Common myeloid progenitor, CD34-positive (primary cell): ENCODE results near the gene CCDC39.

Experiments used
- CTCF ChIA-PET: fragments of 350-600 bp; sonication (Branson Sonifier 250); formaldehyde crosslinking; loops from one replicate; lab custom pipeline; 2021; ENCODE audit warnings: antibody characterized with exemption; lab: Charles Lee
- POLR2A ChIA-PET: fragments of 350-600 bp; sonication (Branson Sonifier 250); formaldehyde crosslinking; loops from one replicate; lab custom pipeline; 2021; ENCODE audit warnings: antibody characterized with exemption; lab: Charles Lee
- DNase-seq, 3 donors: peaks; one replicate each; pipeline versions ENCODE4 v3.0.0 to v3.0.0-alpha.2; 2013
- H3K27ac ChIP-seq, 2 experiments: 1 replicate in 1 of 2; 2 replicates in 1 of 2; pipeline ENCODE4 v1.7.0; 2013; ENCODE audit warnings: inconsistent platforms in 2 of 2, low read length in 2 of 2, mild to moderate bottlenecking in 2 of 2, low read depth in 1 of 2, moderate library complexity in 1 of 2; ENCODE audit not compliant: severe bottlenecking in 2 of 2, insufficient read depth in 1 of 2, poor library complexity in 1 of 2
- H3K27me3 ChIP-seq, 5 experiments: replicated peaks in 2 of 5; 1 replicate in 3 of 5; 2 replicates in 2 of 5; pipeline versions ENCODE4 v1.6.1 to v1.7.0; 2013; ENCODE audit warnings: low read length in 4 of 5, mild to moderate bottlenecking in 2 of 5, moderate library complexity in 2 of 5, inconsistent platforms in 1 of 5; ENCODE audit not compliant: insufficient read depth in 5 of 5, control insufficient read depth in 4 of 5
- H3K36me3 ChIP-seq, 4 experiments: 1 replicate in 2 of 4; 2 replicates in 2 of 4; pipeline versions ENCODE4 v1.6.1 to v1.7.0; 2013; ENCODE audit warnings: low read length in 3 of 4, control low read depth in 1 of 4, mild to moderate bottlenecking in 1 of 4; ENCODE audit not compliant: control insufficient read depth in 4 of 4, insufficient read depth in 4 of 4
- H3K4me1 ChIP-seq, 4 experiments: 1 replicate in 3 of 4; 2 replicates in 1 of 4; pipeline versions ENCODE4 v1.6.1 to v1.7.1; 2013; ENCODE audit warnings: low read length in 3 of 4, mild to moderate bottlenecking in 3 of 4, control low read depth in 1 of 4, inconsistent platforms in 1 of 4, moderate library complexity in 1 of 4; ENCODE audit not compliant: control insufficient read depth in 4 of 4, insufficient read depth in 4 of 4; ENCODE audit errors: control extremely low read depth in 1 of 4
- H3K4me3 ChIP-seq, 7 experiments: 1 replicate in 4 of 7; 2 replicates in 3 of 7; pipeline versions ENCODE4 v1.5.1 to v1.7.0; 2013; ENCODE audit warnings: mild to moderate bottlenecking in 7 of 7, low read length in 6 of 7, moderate library complexity in 6 of 7, inconsistent platforms in 2 of 7, low read depth in 2 of 7, control low read depth in 1 of 7; ENCODE audit not compliant: insufficient read depth in 4 of 7, control insufficient read depth in 1 of 7; ENCODE audit errors: extremely low read depth in 1 of 7
- H3K9me3 ChIP-seq, 5 experiments: 1 replicate in 4 of 5; 2 replicates in 1 of 5; pipeline versions ENCODE4 v1.6.1 to v1.7.1; 2013; ENCODE audit warnings: low read length in 4 of 5, mild to moderate bottlenecking in 2 of 5, inconsistent platforms in 1 of 5, low read depth in 1 of 5, moderate library complexity in 1 of 5; ENCODE audit not compliant: control insufficient read depth in 4 of 5, insufficient read depth in 2 of 5; ENCODE audit errors: control extremely low read depth in 1 of 5
- WGBS: methylation state at CpG from one replicate; pipeline ENCODE4 v1.1.5; 2013; ENCODE audit not compliant: insufficient coverage; 5-methylcytosine and 5-hydroxymethylcytosine counted together

CCDC39 gene

GRCh38 chr3:180612364-180612763 is 66.9 kb downstream of the CCDC39 start:
- no peak overlapping the region for H3K4me3 ChIP-seq
- ChIA-PET CTCF (no interaction called here), POLR2A (interaction anchor here (0.6 kb wide), 1 partner anchor 1538 kb away, joined by 3 read pairs; no protein-coding TSS in a partner anchor)
- no peak for DNase-seq
- H3K27ac ChIP-seq, result no peak overlapping the region
- WGBS, result 100% methylated on average over 2 of the region's 5 CpGs
- peaks cover 16 to 59% (median 37%) of the 10 kb centered on the region in 4 experiments for H3K36me3 ChIP-seq
- H3K4me1 ChIP-seq, result no peaks in the 10 kb centered on the region
- H3K27me3 ChIP-seq, result no peaks in the 10 kb centered on the region
- H3K9me3 ChIP-seq, result no peaks in the 10 kb centered on the region

DNA sequence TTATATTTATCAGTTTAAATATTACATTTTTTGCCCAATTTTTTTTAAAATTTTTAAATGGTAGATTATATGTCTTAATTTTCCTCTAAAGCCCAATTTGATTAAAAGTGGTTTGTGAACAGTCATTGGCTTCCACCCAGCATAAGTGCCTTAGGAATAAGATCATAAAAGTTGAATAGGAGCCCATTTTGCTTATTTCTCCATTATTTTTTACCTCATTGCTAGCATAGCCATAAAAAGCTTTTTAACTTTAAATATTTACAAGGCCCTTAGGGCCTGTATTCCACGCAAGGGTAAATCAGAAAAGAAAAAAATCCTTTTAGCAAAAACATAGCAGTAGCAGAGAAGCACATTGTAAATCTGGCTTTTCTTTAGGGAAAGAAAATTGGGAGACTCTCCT is 68.3 kb downstream of the CCDC39 start:
- Histone ChIP-seq H3K36me3 (peaks cover 21 to 72% (median 42%) of the 10 kb centered on the region in 4 experiments), H3K4me3 (no peak overlapping the region), H3K4me1 (no peaks in the 10 kb centered on the region), H3K9me3 (no peaks in the 10 kb centered on the region), H3K27ac (no peak overlapping the region), H3K27me3 (no peaks in the 10 kb centered on the region)
- no peak for DNase-seq
- ChIA-PET CTCF (no interaction called here), POLR2A (no interaction called here)
- WGBS, result no CpG with 5 or more reads among the region's 1 CpG

GRCh38 chr3:180601688-180602666 is 77.3 kb downstream of the CCDC39 start, which contains the start of gene TTC14:
Gene TTC14 (plus strand): TSS chr3:180602163. CDS start chr3:180602262, 99 bp downstream.
- peaks cover 10 to 13% (median 10%) of the 10 kb centered on the region in 4 experiments for H3K4me1 ChIP-seq
- CTCF ChIA-PET, result no interaction called here
- H3K27ac ChIP-seq, result peak within 1 kb of the TSS; percentile 29 to 80
- H3K27me3 ChIP-seq, result peaks cover 2 to 24% (median 9%) of the 10 kb centered on the region in 5 experiments
- H3K36me3 ChIP-seq, result peaks cover 12 to 23% (median 17%) of the 10 kb centered on the region in 4 experiments
- H3K4me3 ChIP-seq, result peak within 1 kb of the TSS; percentile 85 to 97 (median 90)
- H3K9me3 ChIP-seq, result peaks cover 0 to 4% (median 0%) of the 10 kb centered on the region in 5 experiments
- 6% methylated on average over 49 of the region's 70 CpGs for WGBS
- DNase-seq, result peak; percentile 91 to 94 (median 91)
- POLR2A ChIA-PET, result interaction anchor here (0.5 kb wide), 1 partner anchor 457 kb away, joined by 5 read pairs; no protein-coding TSS in a partner anchor

DNA sequence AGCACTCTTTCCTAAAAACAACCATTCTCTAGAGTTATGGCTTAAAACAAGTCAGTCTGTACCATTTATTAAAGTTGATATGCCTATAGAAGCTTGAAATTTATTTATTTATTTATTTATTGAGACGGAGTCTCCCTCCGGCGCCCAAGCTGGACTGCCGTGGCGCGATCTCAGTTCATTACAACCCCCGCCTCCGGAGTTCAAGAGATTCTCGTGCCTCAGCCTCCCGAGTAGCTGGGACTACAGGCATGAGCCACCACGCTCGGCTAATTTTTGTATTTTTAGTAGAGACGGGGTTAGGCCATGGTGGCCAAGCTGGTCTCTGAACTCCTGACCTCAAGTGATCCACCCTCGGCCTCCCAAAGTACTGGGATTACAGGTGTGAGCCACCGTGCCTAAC is 78.8 kb downstream of the CCDC39 start:
- H3K27me3 ChIP-seq, result peaks cover 2 to 33% (median 9%) of the 10 kb centered on the region in 5 experiments

DNA sequence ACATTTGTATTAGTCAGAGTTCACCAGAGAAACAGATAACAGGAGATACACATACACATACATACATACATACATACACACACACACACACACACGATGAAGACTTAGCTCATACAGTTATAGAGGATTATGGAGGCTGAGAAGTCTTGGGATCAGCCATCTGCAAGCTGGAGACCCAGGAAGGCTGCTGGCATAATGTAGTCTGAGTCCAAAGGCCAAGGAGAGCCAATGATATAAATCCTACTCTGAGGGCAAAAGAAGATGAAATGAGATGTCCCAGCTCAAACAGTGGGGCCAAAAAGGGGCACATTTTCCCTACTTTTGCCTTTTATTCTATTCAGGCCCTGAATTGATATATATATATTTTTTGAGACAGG is 83.7 kb downstream of the CCDC39 start:
- WGBS, result no CpG with 5 or more reads among the region's 1 CpG
- Histone ChIP-seq H3K4me3 (no peak overlapping the region), H3K9me3 (peaks cover 0 to 6% (median 0%) of the 10 kb centered on the region in 5 experiments), H3K27ac (no peak overlapping the region), H3K36me3 (no peaks in the 10 kb centered on the region), H3K27me3 (peaks cover 2 to 38% (median 16%) of the 10 kb centered on the region in 5 experiments), H3K4me1 (no peaks in the 10 kb centered on the region)
- ChIA-PET CTCF (interaction anchor here (1.3 kb wide), 1 partner anchor 666 kb away, joined by 4 read pairs; no protein-coding TSS in a partner anchor), POLR2A (no interaction called here)
- DNase-seq, result no peak

More for the DNA sequence above, 78.8 kb downstream of the CCDC39 start:
- CTCF ChIA-PET, result no interaction called here
- H3K9me3 ChIP-seq, result peaks cover 0 to 6% (median 0%) of the 10 kb centered on the region in 5 experiments
- peaks cover 10 to 13% (median 10%) of the 10 kb centered on the region in 4 experiments for H3K4me1 ChIP-seq
- 100% methylated on average over 11 of the region's 15 CpGs for WGBS
- no peak overlapping the region for H3K4me3 ChIP-seq
- POLR2A ChIA-PET, result no interaction called here
- no peak for DNase-seq
- H3K27ac ChIP-seq, result no peak overlapping the region
- H3K36me3 ChIP-seq, result peaks cover 6 to 10% (median 8%) of the 10 kb centered on the region in 4 experiments

DNA sequence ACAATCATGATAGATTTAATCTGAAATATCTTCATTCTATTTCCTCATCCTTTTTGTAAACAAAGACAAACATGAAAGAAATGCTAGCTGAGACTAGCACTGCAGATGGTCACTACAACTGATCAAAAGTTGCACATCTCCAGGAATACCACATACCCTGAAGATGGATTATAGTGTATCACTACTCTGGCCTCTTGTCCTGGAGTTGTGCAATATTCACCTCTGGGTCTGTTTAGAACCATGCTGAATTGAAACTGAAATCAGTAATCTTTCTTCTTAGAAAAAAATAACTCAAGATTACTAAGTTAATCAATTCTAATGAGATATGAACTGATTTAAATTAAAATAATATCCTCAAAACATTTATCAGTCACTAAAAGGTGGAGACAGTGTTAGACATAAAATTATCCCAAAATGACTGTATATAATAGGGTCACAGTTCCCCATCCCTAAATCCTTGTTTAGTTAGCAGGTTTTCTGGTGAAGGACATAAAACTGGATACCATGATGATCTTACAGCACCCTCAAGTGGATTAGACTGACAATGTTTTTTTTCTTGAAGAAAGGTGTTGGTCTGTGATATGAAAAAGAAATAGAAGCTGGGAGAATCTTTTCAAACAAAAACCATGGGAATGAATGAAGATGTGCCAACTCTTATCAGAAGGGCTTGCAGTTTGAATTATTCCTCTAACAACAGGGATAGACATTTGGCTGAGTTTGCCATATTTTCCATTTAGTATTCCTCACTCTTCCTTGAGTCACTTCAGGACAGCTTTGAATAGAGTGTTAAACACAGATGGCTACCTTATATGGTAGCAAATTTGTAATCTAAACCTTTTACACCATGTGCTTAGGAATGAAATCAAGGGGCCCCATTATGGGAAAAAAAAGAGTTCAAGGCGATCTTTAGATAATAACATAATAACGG is 84.4 kb downstream of the CCDC39 start:
- no peaks in the 10 kb centered on the region for H3K36me3 ChIP-seq
- DNase-seq, result peak; percentile 4 to 24 (median 18)
- POLR2A ChIA-PET, result no interaction called here
- H3K27me3 ChIP-seq, result peaks cover 2 to 38% (median 16%) of the 10 kb centered on the region in 5 experiments
- no CpG with 5 or more reads among the region's 2 CpGs for WGBS
- no peak overlapping the region for H3K4me3 ChIP-seq
- no peaks in the 10 kb centered on the region for H3K4me1 ChIP-seq
- H3K27ac ChIP-seq, result no peak overlapping the region
- H3K9me3 ChIP-seq, result peaks cover 0 to 6% (median 0%) of the 10 kb centered on the region in 5 experiments
- CTCF ChIA-PET, result interaction anchor here (1.3 kb wide), 1 partner anchor 665 kb away, joined by 4 read pairs; no protein-coding TSS in a partner anchor
